ENCODE data around the gene ZNF804B.

The ZNF804B gene

DNA sequence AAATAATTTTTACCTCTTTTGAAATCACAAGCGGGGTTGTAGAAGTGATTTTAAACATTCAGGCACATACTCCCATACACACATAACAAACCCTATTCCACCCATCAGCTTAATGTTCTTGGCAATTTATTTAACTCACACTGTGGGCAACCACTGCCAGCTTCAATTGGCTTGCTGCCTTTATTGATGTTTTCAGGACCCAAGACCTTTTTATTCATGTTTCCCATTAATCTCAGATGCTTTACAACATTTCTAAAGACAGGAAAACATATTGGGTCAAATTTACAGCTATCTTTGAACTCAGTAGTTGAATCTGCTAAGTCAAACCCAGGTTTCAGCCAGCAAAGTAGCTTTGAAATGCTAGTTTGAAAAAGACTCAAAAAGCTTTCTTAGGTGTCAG lies 109.0 kb downstream of the ZNF804B start:
- no peaks in the 10 kb centered on the region for H3K4me1 ChIP-seq (ENCODE audit: low read depth, poor library complexity, severe bottlenecking)
- no peaks in the 10 kb centered on the region for H3K79me2 ChIP-seq (ENCODE audit: insufficient read depth, low read depth)
- H3K4me2 ChIP-seq: no peak overlapping the region
- H3K27ac ChIP-seq: no peak overlapping the region
- TF ChIP-seq, protein P1, sequence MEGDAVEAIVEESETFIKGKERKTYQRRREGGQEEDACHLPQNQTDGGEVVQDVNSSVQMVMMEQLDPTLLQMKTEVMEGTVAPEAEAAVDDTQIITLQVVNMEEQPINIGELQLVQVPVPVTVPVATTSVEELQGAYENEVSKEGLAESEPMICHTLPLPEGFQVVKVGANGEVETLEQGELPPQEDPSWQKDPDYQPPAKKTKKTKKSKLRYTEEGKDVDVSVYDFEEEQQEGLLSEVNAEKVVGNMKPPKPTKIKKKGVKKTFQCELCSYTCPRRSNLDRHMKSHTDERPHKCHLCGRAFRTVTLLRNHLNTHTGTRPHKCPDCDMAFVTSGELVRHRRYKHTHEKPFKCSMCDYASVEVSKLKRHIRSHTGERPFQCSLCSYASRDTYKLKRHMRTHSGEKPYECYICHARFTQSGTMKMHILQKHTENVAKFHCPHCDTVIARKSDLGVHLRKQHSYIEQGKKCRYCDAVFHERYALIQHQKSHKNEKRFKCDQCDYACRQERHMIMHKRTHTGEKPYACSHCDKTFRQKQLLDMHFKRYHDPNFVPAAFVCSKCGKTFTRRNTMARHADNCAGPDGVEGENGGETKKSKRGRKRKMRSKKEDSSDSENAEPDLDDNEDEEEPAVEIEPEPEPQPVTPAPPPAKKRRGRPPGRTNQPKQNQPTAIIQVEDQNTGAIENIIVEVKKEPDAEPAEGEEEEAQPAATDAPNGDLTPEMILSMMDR (conservative IDR thresholded peaks at IDR 0.05; ENCODE audit: low read depth, low read length): no peak
- H3K9ac ChIP-seq: no peak overlapping the region
- H3K27me3 ChIP-seq (ENCODE audit: insufficient read depth, low read depth): no peaks in the 10 kb centered on the region
- no peak overlapping the region for H3K4me3 ChIP-seq (IDR thresholded peaks at IDR 0.05; ENCODE audit: insufficient read depth, low read depth, low read length)
- H4K20me1 ChIP-seq (ENCODE audit: insufficient read depth): no peaks in the 10 kb centered on the region
- no peaks in the 10 kb centered on the region for H3K36me3 ChIP-seq (ENCODE audit: insufficient read depth)
- no peak overlapping the region for H2AFZ ChIP-seq (ENCODE audit: low read depth)

DNA sequence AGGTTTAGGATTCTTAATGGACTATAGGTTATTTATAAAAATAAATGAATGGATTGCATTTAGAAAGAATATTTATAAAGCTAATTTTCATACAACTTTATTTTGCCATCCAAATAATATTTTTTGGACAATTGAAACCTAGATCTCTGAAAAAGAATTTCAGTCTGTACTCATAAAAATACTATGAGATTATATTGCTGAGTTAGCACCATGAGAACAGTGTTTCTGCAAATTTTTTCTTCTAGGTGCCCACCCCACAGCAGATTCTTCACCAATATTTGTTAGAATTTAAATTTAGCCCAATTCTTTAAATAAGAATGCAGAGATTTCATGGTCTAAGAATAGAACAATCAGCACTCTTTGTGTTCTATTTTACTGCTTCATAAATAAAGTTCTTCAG lies 121.6 kb downstream of the ZNF804B start:
- Histone ChIP-seq H2AFZ (ENCODE audit: low read depth) (no peak overlapping the region), H3K4me1 (ENCODE audit: low read depth, poor library complexity, severe bottlenecking) (no peaks in the 10 kb centered on the region), H3K79me2 (ENCODE audit: insufficient read depth, low read depth) (no peaks in the 10 kb centered on the region), H4K20me1 (ENCODE audit: insufficient read depth) (no peaks in the 10 kb centered on the region), H3K27ac (no peak overlapping the region), H3K4me2 (no peak overlapping the region), H3K27me3 (ENCODE audit: insufficient read depth, low read depth) (no peaks in the 10 kb centered on the region), H3K36me3 (ENCODE audit: insufficient read depth) (no peaks in the 10 kb centered on the region), H3K4me3 (IDR thresholded peaks at IDR 0.05; ENCODE audit: insufficient read depth, low read depth, low read length) (no peak overlapping the region), H3K9ac (no peak overlapping the region)
- TF ChIP-seq, protein P1 (conservative IDR thresholded peaks at IDR 0.05; ENCODE audit: low read depth, low read length): no peak

DNA sequence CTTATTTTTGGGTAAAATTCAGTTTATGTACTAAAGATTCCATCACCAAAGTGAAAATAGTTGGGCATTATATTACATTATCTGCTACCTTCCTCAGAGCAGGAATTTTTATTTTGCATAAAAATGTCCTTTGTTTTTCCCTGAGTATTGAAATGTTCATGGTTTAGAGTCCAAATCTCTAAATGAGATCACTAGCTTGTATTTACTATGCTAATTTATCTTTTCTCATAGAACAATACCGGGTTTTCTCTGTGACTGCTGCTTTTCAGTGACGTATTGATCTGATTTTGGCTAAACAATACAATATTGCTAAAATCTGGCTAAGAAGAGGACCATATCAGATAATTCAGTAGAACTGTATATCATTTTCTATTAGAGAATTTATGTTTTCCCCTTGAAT lies 125.6 kb downstream of the ZNF804B start:
- Histone ChIP-seq H4K20me1 (ENCODE audit: insufficient read depth) (no peaks in the 10 kb centered on the region), H2AFZ (ENCODE audit: low read depth) (no peak overlapping the region), H3K79me2 (ENCODE audit: insufficient read depth, low read depth) (no peaks in the 10 kb centered on the region), H3K4me2 (no peak overlapping the region), H3K4me1 (ENCODE audit: low read depth, poor library complexity, severe bottlenecking) (no peaks in the 10 kb centered on the region), H3K36me3 (ENCODE audit: insufficient read depth) (no peaks in the 10 kb centered on the region), H3K4me3 (IDR thresholded peaks at IDR 0.05; ENCODE audit: insufficient read depth, low read depth, low read length) (no peak overlapping the region), H3K27ac (no peak overlapping the region), H3K27me3 (ENCODE audit: insufficient read depth, low read depth) (no peaks in the 10 kb centered on the region), H3K9ac (no peak overlapping the region)
- TF ChIP-seq, protein P1 (conservative IDR thresholded peaks at IDR 0.05; ENCODE audit: low read depth, low read length): no peak

DNA sequence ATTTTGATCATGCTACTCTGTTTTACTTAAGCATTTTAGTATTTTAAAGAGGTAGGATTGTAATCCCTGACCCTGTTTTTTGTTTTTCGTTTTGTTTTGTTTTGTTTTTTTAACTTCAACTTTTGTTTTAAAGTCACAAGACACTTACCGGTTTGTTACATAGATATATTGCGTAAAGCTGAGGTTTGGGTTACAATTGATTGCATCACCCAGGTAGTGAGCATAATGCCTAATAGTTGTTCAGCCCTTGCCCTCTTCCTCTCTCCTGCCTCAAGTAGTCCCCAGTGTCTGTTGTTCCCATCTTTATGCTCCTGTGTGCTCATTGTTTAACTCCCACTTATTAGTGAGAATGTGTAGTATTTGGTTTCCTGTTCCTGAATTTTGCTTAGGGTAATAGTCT lies 129.2 kb downstream of the ZNF804B start:
- Histone ChIP-seq H2AFZ (ENCODE audit: low read depth) (no peak overlapping the region), H3K4me1 (ENCODE audit: low read depth, poor library complexity, severe bottlenecking) (no peaks in the 10 kb centered on the region), H3K36me3 (ENCODE audit: insufficient read depth) (no peaks in the 10 kb centered on the region), H4K20me1 (ENCODE audit: insufficient read depth) (no peaks in the 10 kb centered on the region), H3K9ac (no peak overlapping the region), H3K4me2 (no peak overlapping the region), H3K4me3 (IDR thresholded peaks at IDR 0.05; ENCODE audit: insufficient read depth, low read depth, low read length) (no peak overlapping the region), H3K79me2 (ENCODE audit: insufficient read depth, low read depth) (no peaks in the 10 kb centered on the region), H3K27me3 (ENCODE audit: insufficient read depth, low read depth) (no peaks in the 10 kb centered on the region), H3K27ac (no peak overlapping the region)
- TF ChIP-seq, protein P1 (conservative IDR thresholded peaks at IDR 0.05; ENCODE audit: low read depth, low read length): no peak
